ENCODE measurements around the gene LRMDA.

- TF ChIP-seq, protein P1, sequence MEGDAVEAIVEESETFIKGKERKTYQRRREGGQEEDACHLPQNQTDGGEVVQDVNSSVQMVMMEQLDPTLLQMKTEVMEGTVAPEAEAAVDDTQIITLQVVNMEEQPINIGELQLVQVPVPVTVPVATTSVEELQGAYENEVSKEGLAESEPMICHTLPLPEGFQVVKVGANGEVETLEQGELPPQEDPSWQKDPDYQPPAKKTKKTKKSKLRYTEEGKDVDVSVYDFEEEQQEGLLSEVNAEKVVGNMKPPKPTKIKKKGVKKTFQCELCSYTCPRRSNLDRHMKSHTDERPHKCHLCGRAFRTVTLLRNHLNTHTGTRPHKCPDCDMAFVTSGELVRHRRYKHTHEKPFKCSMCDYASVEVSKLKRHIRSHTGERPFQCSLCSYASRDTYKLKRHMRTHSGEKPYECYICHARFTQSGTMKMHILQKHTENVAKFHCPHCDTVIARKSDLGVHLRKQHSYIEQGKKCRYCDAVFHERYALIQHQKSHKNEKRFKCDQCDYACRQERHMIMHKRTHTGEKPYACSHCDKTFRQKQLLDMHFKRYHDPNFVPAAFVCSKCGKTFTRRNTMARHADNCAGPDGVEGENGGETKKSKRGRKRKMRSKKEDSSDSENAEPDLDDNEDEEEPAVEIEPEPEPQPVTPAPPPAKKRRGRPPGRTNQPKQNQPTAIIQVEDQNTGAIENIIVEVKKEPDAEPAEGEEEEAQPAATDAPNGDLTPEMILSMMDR (IDR thresholded peaks at IDR 0.05): no peak
- TF ChIP-seq POLR2A (IDR thresholded peaks at IDR 0.05): no peak
These were observed 859.8 kb downstream of the LRMDA start for GRCh38 chr10:76291175-76291574.
